HuH-7.5 (cell line): Measurements from ENCODE around the gene RECQL5.

Experiments
- DNase-seq: peaks from one replicate; pipeline ENCODE4 v3.0.0; 2011; ENCODE audit warnings: low spot score

RECQL5 gene

DNA sequence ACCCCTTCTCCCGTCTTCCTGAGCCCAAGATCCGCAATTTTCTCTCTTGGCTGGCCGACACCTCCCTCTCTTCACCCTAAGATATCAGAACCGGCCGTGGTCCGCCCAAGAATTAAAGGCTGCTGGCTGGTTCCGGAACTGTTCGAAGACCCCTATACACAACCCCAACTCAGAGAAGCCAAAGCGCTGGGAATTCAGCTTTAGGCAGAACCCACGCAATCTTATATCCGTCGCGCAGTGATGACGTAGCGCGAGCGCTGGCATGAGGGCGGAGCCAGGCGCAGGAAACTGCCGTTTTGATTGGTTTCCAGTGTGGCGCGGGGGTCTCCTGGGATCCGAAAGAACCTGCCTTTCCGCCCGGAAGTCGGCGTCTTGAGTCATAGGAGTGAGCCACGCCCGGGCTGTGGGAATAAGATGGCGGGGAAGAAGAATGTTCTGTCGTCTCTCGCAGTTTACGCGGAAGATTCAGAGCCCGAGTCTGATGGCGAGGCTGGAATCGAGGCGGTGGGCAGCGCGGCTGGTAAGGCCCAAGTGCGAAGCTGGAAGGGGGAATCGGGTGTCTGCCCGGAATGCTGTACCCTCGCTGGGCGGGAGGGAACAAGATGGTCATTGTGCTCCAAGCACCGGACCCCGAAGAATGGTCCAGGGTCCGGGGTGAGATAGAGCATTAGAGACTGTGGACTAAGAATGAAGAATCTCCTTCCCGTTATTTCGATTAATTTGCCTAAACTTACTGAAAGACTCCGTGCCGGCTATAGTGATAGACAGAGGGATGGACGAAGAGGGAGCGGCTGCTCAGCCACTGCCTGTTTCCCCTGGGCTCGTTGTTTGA is at the start of gene RECQL5, which contains the start of gene SAP30BP:
TSS of gene RECQL5 (minus strand) at position 196 of the 832 bp plus-strand sequence. CDS start 597 bp downstream, outside the sequence.
TSS of gene SAP30BP (plus strand) at position 380 of the 832 bp plus-strand sequence. CDS start at position 415, 35 bp downstream.
- DNase-seq, result peak; percentile 83

DNA sequence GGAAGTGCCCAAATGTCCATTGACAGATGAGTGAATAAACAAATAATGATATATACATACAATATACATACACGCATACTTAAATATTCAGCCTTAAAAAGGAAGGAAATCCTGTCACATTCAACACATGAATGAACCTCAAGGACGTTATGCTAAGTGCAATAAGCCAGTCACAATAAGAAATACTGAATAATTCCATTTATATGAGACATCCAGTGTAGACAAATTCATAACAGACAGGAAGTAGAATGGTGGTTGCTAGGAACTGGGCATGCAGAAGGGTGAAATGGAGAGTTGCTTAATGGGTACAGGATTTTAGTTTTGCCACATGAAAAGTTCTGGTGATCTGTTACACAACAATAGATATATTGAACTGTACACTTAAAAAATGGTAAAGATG is 45.5 kb upstream of the RECQL5 start:
- no peak for DNase-seq

DNA sequence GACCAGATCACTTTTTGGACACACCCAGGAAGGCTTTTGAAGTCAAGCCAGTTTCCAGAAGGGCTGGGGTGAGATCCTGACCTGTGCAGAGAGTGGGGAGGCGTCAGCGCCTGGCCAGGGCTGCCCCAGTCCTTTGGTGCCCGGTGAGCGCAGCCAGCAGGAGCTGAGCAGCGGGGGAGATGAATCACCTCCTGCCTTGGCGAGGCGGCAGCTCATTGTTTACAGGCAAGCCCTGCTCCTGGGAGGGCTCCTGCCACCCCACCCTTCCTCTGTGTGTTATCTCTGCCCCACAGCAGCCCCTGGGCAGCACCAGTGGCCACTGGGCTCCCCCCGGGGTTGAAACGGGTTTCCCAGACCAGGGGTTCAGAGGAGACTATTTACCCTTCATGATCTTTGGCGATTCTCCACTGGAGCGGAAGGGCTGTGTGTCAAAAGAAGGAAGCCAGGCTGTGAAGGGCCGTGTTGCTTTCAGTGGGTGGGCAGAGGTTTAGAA is 40.2 kb upstream of the RECQL5 start:
- no peak for DNase-seq

DNA sequence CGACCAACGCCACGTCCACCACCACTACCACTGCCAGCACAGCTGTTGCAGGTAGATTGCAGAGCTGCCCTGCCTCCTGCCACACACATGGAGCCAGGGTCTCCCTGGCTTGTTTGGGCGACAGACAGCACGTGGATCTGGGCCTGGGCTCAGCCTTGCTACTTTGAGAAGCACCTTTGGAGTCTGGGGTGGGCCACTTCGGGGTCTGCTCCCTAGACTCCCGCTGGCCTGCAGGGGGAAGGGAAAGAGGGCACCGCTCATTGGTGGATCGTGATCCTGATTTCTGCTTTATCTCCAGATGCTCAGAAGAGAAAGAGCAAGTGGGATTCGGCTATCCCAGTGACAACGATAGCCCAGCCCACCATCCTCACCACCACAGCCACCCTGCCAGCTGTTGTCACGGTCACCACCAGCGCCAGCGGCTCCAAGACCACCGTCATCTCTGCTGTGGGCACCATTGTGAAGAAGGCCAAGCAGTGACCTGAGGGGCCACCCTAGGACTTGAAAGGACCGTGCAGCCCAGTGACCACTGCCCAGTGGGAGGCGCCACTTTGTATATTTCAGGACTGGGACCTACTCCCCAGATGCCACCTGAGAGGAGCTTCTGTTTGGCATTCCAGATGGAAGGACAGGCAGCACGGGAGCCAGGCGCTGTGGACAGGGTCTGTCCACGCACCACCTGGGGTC is 39.2 kb upstream of the RECQL5 start:
- DNase-seq, result no peak

DNA sequence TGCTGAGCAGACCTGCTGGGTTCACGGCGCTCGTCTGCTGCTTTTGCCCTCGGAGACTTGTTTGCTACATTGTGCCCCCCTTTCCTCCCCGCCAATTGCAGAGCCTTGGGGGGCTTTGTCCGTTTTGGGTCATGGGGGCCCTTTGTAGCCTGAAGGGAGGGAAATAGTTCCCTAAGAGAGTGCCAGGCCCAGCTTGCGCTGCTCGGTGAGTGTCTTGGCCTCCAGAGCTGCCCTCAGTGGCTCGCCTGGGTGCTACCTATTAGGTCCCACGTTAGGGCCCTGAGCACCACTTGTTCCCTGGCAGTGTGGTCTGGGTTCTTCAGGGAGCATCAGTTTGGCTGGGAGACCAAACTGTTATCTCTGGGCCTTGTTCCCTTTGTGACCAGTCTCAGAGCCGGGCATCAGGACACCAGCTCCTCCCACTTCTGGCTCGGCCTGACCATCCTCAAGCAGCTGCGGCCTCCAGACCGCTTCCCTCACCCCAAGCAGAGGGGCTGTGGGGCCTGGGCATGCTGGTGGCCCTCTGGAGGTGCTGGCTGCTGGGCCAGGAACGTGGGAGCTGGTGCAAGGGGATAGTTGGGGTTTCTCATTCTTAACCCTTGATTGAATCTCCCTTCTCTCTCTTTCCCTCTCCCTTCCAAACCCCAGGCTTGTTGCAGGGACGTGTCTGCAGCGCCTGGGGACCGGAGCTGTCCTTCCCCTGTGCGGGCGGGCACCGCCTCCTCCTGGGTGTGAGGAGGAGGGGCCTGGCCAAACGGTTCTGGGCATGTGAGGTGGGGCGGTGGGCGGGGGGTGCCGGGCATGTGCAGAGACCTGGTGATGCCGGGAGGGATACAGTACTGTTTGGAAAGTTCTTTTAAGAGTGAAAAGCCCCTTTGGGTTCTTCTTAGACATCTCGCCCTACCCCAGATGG is 38.3 kb upstream of the RECQL5 start:
- no peak for DNase-seq

DNA sequence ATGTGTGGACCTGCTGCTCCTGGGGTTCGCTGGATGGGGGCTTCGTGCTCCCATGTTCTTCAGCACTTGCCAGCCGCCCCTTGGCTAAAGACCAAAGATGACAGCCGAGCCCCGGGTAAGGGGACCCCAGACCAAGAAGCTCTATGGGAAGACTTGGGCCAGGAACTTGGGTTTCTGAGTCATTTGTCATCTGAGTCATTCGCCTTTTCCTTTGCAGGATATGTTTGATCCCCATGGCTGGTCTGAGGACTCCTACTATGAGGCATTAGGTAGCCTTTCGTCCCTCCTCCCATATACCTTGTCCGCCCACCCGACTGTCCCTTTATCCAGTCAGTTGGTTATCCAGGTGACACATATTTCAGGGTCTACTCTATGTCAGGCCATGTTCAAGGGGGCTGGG is 36.6 kb upstream of the RECQL5 start:
- no peak for DNase-seq

DNA sequence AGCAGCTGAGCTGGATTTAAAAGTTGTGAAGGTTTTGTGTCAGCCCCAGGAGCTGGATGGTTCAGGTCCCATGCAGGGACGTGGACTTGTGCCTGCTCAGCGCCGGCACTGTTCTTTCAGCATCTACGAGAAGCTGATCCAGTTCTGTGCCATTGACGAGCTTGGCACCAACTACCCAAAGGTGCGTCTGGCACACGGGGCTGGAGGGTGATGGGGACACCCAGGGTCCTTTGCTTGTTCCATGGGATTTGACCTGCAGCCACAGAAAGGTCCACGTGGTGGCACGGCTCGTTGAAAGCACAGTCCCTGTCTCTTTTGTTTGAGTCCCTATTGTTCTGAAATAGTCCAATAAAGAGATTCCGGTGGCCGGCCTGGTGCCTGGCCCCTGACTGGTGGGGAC is 36.2 kb upstream of the RECQL5 start:
- no peak for DNase-seq

DNA sequence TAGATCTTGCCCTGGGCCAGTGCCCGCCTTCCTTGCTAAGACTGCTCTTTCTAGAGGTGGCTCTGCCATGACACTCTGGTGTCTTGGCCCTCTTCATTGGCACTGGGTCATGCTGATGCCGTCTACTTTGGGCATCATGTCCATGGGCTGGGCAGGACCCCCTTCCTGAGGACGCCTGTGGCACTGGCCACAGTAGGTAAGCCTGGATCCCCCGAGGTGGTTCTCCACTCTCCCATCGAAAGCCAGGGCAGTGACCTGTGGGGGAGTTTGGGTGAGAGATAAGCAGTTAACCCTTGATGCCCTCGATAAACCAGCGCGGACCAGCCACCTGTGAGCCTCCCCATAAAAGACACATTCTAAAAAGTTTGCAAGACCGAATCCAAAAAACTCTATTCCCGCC is 34.3 kb upstream of the RECQL5 start:
- no peak for DNase-seq

DNA sequence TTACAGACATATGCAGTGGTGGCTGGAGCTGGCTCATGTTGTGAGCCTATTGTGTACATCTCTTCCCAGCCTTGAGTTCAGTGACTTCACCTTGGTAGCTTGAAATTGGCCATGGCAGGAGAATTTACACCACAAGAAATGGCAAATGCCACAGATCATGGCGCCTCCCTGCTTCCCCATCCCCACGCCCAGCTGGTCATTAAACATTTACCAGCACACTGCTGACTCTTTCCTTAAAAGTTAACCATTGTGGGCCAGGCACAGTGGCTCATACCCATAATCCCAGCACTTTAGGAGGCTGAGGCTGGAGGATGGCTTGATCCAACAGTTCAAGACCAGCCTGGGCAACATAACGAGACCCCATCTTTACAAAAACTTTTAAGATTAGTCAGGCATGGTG is 31.7 kb upstream of the RECQL5 start:
- no peak for DNase-seq

DNA sequence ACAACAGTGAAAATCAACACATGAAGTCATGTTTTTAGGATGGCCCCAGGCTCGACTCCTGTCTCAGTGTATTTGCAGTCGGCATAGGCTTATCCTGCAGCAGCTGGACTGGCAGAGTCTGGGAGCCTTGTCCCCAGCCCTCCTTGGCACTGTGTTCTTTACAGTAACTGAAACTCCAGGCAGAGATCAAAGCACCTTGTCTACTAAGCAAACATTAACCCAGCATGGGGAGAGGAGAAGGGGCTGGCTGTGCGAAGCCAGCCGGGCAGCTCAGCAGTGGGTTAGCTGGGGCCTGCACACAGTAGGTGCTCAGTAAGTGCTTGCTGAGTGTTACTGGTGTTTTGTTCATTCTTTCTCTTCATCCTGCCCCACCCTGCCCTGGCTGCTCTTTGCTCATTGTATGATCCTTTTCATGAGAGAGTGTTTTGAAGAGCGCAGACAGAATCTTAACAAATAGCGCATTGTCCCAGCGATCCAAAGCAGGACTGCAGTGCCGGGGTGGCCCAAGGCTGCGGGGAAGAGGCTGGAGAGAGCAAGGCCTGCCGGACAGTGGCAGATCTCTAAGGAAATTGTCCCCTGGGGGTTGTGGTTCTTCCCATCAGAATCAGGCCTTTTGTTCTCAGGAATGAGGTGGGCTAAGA is 30.8 kb upstream of the RECQL5 start:
- DNase-seq, result no peak

DNA sequence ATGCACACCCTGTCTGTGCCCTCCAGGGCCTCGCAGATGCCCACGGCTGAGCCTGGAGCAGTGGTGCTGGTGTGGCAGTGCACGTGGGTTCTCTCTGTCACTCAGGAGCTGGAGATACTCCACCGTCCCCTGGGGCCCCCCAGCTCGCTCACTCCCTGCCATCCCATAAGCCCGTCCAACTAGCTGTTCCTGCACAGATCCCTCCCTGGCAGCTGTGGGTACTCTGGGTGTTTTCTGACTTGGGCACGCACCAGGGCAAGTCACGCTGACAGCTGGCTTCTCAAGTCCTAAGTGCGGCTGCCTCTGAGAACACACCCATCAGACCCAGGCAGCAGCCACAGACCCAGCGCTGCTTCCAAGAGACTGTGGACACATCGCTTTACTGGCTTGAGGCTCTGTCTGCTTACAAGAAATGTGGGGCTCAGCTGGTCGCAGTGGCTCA is 28.9 kb upstream of the RECQL5 start:
- no peak for DNase-seq

DNA sequence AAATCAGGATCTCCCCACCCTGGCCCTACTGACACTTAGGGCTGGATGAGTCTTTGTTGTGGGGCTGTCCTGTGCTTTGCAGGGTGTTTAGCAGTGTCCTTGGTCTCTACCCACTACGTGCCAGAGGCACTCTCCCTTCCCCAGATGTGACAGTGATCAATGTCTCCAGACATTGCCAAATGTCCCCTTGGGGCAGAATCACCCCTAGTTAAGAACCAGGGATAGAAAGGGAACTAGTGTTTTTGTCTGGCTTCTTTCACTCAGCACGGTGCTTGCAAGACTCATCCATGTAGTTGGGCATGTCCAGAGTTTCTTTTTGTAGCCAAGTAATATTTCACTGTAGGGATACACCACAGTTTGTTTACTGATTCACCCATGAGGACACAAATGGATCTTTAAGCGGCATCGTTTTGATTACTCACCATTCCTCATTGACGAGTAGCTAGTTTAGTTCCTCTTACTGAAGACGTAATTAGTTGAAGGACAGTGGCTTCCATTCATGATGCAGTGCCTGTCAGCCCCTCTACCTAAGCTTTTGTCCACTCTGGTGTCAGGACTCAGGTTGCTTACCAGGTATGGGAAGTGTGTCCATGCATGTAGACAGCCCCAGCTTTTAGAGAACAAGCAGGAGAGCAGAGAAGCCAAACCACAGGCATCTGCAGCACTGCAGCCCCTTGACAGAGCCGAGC is 28.3 kb upstream of the RECQL5 start:
- DNase-seq, result no peak

DNA sequence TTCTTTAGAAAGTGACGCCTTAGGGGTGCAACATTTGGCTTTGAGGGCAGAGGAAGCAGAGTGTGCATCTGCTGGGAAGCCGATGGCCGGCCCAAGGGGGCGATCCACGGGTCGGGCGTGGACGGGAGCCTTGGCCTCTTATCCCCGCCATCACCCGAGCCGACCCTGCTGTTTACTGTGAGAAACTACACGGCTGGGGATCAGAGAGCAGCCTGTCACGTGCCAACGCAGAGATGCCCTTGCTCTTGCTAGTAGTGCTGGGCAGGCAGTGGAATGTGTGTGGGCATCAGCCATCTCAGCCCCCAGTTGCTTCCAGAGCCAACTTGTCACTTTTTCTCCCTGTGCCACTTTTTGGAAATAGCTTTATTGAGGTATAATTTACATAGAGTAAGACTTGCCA is 27.6 kb upstream of the RECQL5 start:
- DNase-seq, result no peak

DNA sequence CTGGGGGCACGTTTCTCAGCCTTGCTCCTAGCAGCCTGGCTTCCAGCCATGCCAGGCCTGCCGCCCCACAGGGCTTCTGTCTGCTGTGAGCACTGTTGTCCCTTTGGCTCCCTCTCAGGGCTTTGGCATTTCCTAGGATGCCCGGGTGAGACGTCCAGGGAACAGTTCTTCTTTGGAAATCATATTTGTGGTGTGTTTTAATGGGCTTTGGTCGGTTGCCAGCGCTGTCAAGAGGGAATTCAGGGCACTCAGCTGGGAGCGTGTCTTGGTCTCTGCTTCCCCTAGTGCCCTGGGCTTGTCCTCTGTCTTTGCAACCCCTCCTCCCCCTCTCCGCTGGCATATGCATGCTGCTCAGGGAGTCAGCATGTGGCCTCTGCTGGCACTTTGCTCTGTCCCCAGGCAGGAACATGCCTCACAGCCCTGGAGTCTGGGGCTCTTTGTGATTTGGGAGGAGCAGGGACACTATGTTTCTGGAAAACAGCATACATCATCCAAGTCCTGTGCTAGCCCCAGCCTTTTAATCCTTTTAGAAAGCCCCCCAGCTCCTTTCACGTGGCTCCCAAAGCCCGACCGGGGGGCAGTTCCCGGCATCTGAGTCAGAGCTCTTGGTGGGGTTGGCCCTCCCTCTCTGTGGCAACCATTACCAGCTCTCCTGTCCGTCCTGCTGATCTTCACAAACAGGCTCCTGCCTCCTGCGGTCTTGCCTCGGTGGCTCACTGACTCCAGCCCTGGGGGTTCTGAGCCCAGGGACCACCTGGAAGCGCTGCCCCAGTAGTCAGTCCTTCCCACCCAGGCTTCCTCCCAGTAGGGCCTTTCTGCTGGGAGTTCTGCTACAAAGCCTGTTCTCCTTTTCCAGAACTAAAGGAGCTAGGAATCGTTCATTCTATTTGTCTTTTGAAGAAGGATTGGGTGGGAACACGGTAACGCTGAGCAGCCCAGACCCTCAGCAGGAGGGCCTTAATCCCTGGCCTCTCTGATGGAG is 26.8 kb upstream of the RECQL5 start:
- no peak for DNase-seq

DNA sequence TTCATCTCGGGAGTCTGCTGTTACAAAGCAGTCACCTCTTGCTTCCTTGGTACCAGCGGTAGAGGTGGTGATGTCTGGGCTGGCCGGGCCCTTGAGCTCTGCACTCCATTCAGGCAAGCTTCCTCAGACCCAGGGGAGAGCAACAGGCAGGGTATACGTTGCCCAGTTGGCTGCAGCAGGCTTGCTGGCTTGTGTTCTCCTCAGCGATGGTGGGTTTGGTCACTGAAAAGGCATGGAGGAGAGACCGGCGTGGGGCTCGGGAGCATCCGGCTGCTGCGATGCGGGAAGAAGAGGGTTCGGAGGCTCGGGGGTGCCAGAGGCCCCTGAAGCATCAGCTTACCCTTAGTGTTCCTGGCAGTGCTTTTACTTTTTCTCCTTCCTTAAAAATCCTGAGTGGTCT is 26.0 kb upstream of the RECQL5 start:
- DNase-seq, result no peak

DNA sequence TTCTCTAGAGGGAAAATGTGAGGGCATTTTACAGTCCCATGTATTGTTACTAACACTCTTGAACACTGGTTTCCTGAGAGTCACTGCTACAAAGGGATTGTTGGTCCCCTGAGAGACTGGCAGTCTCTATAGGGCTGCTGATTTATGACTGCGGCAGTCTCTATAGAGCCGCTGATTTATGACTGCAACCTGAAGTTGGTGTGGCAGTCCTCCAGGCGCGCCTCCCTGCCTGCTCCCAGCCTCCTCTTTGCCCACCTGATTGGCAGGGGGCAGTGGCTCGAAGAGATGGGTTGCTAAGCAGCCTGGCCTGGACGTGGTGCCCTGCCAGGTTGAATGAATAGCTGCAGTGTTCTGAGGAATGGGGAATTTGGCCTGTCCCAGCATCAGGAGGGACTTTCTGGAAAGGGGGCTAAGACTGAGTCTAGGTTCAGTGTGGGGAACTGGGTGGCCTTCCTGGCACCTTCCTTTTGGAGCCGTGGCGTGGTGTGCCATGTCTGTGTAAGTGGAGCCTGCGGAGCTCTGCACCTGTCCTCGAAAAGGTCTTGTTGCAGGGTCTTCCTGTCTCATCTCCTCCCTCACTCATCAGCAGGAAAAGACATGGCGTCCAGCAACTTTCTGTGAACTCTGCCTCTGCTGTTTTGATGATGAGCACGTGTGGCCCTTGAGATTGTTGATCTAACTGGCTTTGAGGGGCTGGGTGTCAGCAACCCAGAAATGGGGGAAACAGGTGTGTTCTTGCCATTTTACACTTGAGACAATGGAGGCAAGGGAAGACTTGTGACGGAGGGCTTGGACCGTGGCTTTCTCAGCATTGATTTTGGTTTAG is 25.1 kb upstream of the RECQL5 start:
- DNase-seq, result no peak

DNA sequence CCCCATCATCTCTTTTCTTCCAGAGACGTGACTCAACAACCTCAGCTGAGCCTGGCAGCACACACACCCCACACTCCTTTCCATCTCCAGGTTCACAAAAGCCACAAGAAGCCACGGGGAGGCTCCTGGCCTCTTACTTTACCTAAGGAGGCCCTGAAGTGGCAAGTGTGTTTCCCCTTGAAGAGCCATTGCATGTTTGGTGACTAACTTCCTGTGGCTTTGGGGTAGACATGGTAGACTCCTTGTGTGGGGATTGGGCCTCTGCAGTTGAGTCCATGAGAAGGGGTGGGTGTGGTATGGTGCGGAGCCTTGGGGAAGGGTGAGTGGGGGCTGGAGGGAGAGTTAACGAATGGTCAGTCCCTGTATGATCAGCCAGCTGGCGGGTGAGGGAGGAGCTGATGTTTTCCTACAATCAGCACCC is 24.4 kb upstream of the RECQL5 start:
- no peak for DNase-seq

DNA sequence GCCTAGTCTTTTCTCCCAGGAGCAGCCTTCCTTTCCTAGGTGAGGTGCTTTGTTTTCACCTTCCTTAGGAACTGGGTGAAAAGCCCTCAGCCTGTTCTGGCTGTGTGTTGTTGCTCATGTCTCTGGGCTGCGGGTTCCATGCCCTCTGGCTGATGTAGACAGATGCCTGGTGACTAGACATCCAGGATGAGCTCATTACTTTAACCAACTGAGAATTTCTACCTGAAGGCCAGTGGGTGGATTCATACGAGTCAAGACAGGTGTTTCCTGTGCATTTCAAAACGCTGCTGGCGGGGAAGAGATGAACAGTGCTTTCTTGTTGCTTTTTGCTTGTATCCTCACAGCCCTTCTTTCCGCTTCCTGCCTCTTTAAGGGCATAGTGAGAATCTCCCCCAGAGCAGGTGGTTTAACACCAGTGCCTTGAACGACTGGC is 22.5 kb upstream of the RECQL5 start:
- DNase-seq, result no peak
